Skin epidermis (tissue), 12 donors: ENCODE data around the gene FAM229A.
A peak's percentile ranks its signal among the peaks of the same experiment; 100 is the strongest.
"Not testable (repeated sequence)": the region's sequence is repeated elsewhere in the genome, so short reads cannot be mapped to it uniquely, and the experiment has no call there.

Source experiments
- H3K27ac ChIP-seq, 21 experiments: fragments of 200-600 bp; sonication (generic) in 11 of 21; one replicate each; pipeline ENCODE4 v1.5.0; 2020; ENCODE audit warnings: mild to moderate bottlenecking in 3 of 21, inconsistent platforms in 2 of 21, moderate library complexity in 2 of 21
- H3K4me3 ChIP-seq, 7 experiments: fragments of 200-600 bp; sonication (generic) in 2 of 7; one replicate each; pipeline ENCODE4 v1.5.0; 2020; ENCODE audit warnings: inconsistent platforms in 2 of 7, mild to moderate bottlenecking in 2 of 7, moderate library complexity in 1 of 7

The FAM229A gene

GRCh38 chr1:32386676-32387392 is 24.5 kb upstream of the FAM229A start:
- Histone ChIP-seq H3K27ac (no peak overlapping the region), H3K4me3 (no peak overlapping the region)

GRCh38 chr1:32380057-32380456 is 17.8 kb upstream of the FAM229A start:
- H3K27ac ChIP-seq: no peak overlapping the region
- H3K4me3 ChIP-seq: no peak overlapping the region

- Histone ChIP-seq H3K27ac (no peak overlapping the region), H3K4me3 (no peak overlapping the region)
Observed at GRCh38 chr1:32377541-32378220, 15.4 kb upstream of the FAM229A start.

- no peak overlapping the region for H3K4me3 ChIP-seq
- no peak overlapping the region for H3K27ac ChIP-seq
Observed at GRCh38 chr1:32376199-32376598, 13.9 kb upstream of the FAM229A start.

GRCh38 chr1:32373996-32374592 is 11.8 kb upstream of the FAM229A start:
- Histone ChIP-seq H3K27ac (no peak overlapping the region), H3K4me3 (no peak overlapping the region)

GRCh38 chr1:32372149-32372756 is 10.0 kb upstream of the FAM229A start:
- no peak overlapping the region for H3K4me3 ChIP-seq
- peak overlapping the region in 1 of 21 experiments; percentile 35 for H3K27ac ChIP-seq

- Histone ChIP-seq H3K4me3 (no peak overlapping the region), H3K27ac (no peak overlapping the region)
Observed at GRCh38 chr1:32367912-32368635, 5.8 kb upstream of the FAM229A start.

GRCh38 chr1:32365445-32365844 is 3.2 kb upstream of the FAM229A start:
- Histone ChIP-seq H3K4me3 (no peak overlapping the region), H3K27ac (no peak overlapping the region)

- H3K4me3 ChIP-seq: no peak overlapping the region
- no peak overlapping the region for H3K27ac ChIP-seq
Observed at GRCh38 chr1:32364836-32365235, 2.6 kb upstream of the FAM229A start.

- no peak overlapping the region for H3K27ac ChIP-seq
- H3K4me3 ChIP-seq: no peak overlapping the region
Observed at GRCh38 chr1:32363713-32364112, 1.4 kb upstream of the FAM229A start.

GRCh38 chr1:32361674-32362473 is 411 bp downstream of the FAM229A start:
- peak overlapping the region in 10 of 21 experiments; percentile 5 to 81 (median 42) for H3K27ac ChIP-seq
- peak overlapping the region; percentile 6 to 42 (median 27) for H3K4me3 ChIP-seq

- H3K4me3 ChIP-seq: peak overlapping the region in 5 of 7 experiments; percentile 6 to 42 (median 31)
- peak overlapping the region in 9 of 21 experiments; percentile 5 to 81 (median 42) for H3K27ac ChIP-seq
Observed at GRCh38 chr1:32361308-32361673, 994 bp downstream of the FAM229A start.

GRCh38 chr1:32358435-32358834 is 3.9 kb downstream of the FAM229A start:
- Histone ChIP-seq H3K4me3 (no peak overlapping the region), H3K27ac (no peak overlapping the region)

- H3K27ac ChIP-seq: no peak overlapping the region
- H3K4me3 ChIP-seq: no peak overlapping the region
Observed at GRCh38 chr1:32357614-32358013, 4.7 kb downstream of the FAM229A start.

GRCh38 chr1:32356478-32356877 is 5.8 kb downstream of the FAM229A start:
- Histone ChIP-seq H3K4me3 (no peak overlapping the region), H3K27ac (no peak overlapping the region)

GRCh38 chr1:32355778-32356177 is 6.5 kb downstream of the FAM229A start:
- not testable (repeated sequence) for H3K4me3 ChIP-seq, H3K27ac ChIP-seq

- Histone ChIP-seq H3K4me3 (no peak overlapping the region), H3K27ac (peak overlapping the region in 3 of 21 experiments; percentile 13 to 78 (median 41))
Observed at GRCh38 chr1:32353886-32354570, 8.3 kb downstream of the FAM229A start.

GRCh38 chr1:32353431-32353830 is 8.9 kb downstream of the FAM229A start:
- no peak overlapping the region for H3K4me3 ChIP-seq
- peak overlapping the region in 7 of 21 experiments; percentile 6 to 78 (median 25) for H3K27ac ChIP-seq
